CD4-positive, alpha-beta T cell treated with Interferon alpha-2 for 1 hour (primary cell): ENCODE data around the gene TMPRSS3.

Experiments used
- DNase-seq, 2 donors: peaks; one replicate each; pipeline ENCODE4 v3.0.0-alpha.2; 2020 to 2022

Gene TMPRSS3

DNA sequence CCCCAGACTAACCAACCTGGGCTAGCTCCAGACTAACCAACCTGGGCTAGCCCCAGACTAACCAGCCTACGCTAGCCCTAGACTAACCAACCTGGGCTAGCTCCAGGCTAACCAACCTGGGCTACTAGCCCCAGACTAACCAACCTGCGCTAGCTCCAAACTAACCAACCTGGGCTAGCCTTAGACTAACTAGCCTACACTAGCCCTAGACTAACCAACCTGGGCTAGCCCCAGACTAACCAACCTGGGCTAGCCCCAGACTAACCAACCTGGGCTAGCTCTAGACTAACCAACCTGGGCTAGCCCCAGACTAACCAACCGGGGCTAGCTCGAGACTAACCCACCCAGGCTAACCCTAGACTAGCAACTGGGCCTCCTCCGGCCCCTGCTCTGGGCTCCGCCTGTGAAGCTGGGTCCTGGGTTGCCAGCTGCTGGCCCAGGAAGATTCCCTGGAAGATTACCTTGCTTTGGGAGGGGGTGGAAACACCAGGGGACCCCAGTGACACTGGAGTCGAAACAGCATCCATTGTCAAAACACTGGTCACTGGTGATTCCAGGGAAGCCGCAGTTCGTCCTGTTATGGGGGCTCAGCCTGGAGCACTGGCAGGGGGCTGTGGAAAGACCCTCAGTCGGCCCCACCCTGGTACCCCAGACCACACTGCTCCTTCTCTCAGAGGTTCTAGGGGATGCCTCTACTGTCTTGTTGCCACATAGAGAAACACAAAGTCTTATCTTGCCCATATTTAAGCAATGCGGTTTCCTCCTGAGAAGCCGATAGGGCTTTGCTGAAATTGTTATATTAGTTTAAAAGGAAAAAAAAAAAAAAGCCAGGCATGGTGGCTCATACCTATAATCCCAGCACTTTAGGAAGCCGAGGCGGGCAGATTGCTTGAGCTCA is 46.2 kb downstream of the TMPRSS3 start:
- DNase-seq = no peak

DNA sequence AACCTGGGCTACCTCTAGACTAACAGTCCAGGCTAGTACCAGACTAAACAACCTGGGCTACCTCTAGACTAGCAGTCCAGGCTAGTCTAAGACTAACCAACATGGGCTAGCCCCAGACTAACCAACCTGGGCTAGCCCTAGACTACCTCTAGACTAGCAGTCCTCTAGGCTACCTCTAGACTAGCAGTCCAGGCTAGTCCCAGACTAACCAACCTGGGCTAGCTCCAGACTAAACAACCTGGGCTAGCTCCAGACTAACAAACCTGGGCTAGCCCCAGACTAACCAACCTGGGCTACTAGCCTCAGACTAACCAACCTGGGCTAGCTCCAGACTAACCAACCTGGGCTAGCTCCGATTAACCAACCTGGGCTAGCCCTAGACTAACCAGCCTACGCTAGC is 47.1 kb downstream of the TMPRSS3 start:
- no peak for DNase-seq

DNA sequence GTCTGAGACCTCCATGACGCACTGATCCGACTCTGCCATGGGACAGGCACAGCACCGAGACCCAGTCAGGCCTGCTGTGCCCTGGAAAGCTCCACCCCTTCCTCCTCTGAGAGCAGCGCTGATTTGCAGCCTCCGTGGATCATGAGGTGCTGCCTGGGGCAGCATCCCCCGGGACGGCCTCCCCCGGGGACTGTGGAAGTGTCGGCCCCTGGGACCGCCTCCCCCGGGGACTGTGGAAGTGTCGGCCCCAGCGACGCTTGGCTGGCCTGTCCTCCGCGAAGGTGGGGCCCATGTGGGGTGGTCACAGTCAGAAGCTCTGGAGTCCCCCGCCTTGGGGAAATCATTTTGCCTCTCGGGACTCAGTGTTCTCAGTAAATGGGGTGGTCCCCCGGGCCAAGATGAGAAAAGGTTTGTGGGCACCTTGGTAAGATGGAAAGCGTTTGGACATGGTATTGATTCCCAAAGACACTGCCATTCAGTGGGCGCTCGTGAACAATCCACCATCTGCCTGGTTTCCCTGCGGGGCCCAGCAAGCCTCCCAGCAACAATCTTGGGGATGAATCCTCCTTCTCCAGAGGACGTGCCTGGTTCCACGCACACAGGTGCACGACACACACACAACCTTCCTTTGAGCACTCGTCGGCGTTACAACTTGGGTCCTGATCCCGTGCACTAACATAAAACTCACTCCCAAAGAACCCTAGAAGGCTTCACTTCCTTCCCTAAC is 48.1 kb downstream of the TMPRSS3 start:
- no peak for DNase-seq

DNA sequence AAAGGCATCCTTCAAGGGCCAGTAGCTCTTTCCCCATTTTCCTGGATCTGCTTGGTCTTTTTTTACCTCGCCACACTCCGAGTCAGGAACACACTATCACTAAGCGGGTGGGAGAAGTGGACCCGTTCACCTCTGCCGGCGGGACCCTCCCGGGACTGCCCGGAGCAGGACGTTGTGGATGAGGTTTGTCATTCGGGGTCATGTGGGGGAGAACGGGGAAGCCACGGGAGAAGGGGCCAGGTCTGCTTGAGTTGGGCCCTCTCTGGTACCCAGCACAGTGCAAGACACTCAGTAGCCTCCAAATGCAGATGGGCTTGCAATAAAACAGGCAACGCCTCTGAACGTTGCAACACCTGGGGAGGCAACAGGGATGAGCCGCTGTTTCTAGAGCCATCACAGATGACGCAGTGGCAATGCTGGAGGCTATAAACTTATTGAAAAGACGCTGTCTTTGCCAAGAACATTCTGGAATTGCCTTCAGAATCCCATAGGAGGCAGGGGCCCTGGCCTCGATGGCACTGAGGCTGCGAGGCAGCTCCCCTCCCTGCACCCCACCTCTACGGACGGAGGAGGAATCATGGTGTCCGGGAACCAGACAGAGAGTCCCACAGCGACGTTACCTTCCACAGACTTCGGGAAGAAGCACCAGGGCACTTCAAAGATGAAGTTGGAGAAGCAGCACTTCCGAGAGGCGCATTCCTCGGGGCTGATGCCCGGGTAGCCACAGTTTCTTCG is 48.8 kb downstream of the TMPRSS3 start:
- DNase-seq = no peak

DNA sequence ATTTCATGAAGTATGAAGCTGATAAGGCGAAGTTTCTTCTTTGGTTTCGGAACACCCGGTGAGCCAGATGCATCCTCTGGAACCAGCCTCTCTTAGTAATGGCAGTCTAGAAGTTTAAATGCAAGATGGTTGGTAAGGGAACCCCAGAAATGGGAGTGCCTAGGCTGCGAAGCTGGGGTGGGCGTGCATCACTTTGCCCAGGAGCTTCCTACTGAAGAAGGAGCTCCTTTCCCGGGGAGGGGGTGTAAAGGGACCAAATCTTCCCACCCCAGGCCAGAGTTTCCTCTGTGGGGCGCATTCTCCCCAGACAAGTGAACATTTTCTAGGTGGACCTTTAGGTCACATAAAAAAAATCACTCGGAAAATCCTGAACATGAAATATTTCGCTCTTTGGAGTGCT is 49.4 kb downstream of the TMPRSS3 start:
- no peak for DNase-seq

DNA sequence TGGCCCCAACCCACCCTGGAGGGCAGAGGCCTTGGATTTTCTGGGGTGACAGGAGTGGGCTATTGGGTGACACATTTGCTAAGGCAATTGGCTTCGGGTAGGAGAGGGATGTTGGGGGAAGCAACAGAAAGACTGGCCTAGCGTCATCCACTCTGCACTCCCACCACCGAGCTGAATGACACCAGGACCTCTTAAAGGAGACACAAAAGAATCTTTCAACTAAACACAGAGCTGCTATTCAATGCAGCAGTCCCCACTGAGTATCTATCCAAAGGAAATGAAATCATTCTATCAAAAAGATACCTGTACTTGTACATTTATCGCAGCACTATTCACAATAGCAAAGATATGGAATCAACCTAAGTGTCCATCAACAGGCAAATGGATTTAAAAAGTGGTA is 51.2 kb downstream of the TMPRSS3 start:
- DNase-seq = no peak

DNA sequence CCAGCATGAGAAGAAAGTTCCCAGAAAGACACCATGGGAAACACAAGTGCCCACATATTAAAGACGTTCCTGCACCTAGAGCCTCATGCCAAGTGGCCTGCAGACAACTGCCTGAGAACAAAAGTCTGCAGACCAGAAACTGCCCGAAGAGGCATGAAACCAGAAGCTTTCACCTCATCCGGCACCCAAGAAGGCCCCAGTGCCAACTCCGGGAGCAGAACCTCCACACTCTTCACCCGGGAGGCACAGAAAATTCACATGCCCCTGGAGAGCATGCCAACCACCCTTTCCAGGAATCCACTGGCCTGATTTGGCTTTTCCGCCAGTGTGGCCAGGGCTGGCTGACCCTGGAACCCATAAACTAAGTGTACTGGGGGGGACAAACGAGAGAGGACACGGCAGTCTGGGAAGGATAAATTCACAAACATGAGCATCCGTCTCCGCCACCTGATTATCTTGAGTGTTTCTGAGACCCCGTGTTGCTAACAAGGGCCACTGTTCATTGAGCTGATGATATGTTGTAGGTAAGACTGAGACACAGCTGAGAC is 51.8 kb downstream of the TMPRSS3 start:
- DNase-seq = no peak

DNA sequence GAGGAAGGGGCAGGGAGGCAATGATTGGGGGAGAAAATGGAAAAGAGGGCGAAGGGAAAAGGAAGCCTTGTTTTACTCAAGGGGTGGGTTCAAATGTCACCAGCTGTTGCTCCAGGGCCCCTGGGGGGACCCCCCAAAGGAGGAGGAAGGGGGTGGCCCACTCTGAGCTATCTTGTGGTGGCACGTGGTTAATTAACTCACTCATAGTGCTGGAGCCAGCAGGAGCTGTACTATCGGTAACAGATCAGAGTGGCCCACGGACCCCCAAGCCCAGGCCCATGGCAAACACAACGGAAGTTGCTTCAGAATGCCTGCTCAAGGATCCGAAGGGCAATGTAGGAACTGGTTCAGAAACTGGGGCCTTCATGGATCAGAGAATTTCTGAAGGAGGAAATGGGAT is 52.3 kb downstream of the TMPRSS3 start:
- no peak for DNase-seq

DNA sequence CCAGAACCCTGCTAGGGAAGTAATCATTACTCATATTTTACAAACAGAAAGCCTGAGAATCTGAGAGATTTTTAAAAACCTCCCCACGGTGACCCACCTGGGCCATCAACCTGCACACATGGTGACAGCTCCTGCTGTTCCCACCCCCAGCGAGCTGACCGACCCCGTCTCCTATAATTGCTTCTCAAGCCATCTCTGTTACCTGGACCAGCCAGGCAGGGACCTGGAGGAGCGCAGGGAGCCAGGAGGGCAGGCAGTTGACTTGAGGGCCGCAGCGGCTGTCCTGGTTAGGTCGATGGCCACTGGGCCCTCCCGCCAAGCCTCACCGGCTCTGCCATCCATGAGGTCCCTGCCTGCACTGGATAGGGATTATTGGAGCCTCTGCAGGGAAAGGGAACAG is 52.8 kb downstream of the TMPRSS3 start:
- no peak for DNase-seq

DNA sequence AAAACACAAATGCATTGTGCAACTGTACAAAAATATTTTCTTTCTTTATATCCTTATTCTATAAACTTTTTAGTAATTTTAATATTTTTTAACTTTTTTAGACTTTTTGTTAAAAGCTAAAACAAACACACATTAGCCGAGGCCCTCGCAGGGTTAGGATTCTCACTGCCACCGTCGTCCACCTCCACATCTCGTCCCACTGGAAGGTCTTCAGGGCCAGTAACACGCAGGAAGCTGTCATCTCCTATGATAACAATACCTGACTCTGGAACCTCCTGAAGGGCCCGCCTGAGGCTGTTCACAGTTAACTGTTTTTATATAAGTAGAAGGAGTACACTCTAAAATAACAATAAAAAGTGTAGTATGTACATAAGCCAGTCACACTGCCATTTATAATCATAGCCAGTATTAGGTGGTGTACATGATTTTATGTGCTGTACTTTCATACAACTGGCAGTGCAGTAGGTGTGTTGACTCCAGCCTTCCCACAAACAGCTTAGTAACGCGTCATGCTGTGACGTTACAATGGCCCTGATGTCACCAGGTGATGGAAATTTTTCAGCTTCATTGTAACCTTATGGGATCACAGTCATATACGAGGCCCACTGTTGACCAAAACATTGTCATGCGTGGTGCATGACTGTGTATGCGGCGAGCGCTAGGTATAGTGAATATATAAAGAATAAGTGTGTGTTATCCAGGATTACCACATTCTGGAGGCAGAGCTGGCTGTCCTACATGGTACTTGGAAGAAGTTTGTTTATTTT is 53.9 kb downstream of the TMPRSS3 start:
- no peak for DNase-seq

DNA sequence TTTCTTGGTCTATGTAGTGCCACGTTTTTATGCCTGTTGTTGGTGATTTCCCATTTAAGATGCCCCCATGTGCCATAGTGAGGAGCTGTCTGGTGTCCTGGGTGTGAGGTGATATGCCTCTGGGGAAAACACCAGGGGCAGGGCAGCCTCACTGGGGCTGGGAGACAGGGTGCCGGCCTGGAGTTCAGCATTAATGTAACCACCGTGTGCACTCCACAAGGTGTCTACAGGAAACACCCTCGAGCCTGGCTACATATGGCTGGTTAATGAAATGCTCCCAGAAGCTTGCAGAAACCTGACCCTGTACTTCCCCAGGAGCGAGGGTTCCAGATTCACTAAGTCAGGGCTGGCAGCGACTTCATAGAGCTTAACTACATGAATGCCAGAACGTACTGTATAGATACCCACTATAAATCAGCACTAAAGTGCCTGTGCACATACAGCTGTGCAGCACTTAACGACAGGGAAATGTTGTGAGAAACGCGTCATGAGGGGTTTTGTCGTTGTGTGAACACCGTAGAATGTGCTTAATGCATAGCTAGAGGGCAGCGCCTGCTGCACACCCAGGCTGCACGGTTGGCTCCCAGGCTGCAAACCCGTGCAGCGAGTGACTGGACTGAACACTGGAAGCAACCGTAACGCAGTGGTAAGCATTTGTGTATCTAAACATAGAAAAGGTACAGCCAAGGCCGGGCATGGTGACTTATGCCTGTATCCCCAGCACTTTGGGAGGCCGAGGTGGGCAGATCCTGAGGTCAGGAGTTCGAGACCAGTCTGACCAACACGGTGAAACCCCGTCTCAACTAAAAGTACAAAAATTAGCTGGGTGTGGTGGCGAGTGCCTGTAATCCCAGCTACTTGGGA is 55.4 kb downstream of the TMPRSS3 start:
- DNase-seq = no peak

DNA sequence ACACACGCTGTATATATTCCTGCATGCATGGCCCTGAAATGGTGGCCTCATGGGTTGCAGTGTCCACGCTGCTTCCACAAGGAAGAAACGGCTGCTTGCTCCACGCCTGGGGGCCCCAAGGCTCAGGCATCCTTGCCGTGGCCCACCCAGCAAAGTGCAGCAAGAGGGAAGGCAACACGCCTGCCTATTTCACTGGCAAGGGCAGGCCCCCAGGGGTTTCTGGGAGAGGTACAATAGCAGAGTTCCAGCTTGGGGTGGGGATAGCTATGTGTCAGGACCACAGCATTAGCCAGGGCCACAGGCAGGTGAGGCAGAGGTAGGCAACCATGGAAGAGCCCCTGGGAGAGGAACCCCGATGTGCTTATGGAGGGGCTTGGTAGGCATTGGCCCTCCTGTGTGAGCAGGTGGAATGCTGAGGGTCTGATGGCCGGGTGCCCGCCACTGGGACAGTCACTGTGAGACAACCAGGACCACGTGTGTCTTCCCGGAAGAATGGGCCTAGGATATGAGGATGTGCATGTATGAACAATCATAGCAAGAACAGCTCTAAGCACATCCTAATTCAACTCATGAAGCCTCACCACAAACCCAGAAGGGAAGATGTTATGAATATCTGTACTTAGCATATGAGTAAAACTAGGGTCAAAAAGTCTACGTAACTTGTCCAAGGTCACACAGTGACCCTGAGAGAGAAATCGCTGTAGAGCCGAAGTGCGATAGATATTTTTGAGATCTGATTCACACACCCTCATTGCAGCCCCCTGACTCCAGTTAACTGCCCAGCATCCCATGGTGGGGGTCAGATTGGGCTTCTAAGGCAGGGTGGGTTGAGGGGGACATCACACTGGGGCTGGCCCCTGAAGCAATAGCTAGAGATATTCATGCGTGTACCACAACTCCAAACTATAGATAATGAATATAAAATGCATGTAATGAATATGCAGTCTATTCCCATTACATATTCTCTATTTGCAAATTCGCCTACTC is 56.8 kb downstream of the TMPRSS3 start:
- DNase-seq = no peak

DNA sequence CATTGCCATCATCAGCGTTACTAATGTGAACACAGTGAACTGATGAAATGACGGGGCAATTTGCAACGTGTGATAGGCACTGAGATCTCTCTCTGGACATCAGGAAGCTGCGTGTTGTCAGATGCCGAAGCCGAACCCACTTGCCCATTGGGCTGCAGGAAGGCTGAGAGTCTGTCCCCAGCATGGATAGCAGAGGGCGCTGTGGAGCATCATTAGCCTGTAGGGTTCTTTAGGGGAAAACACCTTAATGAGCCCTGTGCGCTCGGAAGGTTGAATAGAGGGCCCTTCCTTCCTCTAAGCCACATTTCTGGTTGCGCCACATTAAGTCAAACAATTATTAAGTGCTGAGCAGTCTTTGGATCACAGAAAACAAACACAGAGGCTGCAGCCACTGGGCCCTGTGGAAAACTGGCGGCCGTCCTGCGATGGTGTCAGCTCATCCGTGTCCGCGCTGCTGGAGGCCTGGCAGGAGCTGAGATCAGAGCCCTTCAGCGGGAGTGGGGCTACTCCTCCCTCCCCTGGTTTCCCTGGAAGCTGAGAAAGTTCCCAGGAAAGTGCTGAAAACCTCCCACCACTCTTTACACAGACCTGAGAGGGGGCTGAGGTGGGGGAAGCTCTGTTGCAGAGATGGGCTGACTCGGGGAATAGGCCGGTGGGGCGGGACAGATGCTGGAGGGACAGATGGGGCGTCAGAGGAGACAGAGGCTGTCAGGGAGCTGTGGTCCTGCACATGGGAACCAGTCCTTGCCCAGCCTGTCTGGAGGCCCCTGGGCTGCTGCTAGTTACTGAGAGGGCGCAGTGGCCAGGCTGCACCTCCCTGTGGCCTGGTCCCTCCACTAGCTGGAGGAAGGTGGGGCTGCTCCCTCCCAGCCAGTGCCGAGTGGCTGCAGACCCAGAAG is 57.8 kb downstream of the TMPRSS3 start:
- peak; percentile 82 to 85 for DNase-seq

DNA sequence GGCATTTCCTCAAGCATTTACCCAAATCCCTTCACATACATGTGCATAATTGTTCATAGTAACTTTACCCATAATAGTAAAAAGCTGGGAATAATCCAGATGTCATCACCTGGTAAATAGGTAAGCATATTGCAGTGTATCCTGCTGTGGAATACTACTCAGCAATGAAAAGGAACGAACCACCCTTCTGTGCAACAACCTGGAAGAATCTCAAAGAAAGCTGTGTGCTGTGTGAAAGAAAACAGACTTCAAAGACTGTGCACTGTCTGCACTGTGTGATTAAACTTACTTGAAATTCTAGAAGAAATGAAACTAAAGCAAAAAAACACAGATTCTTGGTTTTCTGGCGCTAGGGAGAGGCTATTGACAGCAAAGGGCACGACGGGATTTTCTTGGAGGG is 58.6 kb downstream of the TMPRSS3 start:
- DNase-seq = no peak

DNA sequence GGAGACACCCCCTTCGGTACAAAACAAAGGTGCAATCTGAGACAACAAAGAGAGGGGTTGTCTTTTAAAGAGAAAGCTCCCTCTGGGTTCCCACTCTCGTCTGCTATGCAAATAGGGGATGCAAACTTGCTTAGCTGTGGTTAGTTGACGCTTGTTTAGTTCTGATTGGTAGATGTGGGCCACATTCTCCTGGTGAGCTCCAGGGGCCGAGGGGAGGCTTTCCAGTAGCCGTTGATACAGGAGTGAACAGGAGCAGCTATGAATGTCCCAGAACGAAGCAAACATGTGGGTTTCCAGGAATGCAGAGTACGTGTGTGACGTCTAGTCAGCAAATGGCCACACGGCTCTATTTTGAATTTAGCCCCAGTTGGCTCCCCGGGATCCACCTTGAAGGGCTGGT is 59.8 kb downstream of the TMPRSS3 start:
- DNase-seq = no peak

DNA sequence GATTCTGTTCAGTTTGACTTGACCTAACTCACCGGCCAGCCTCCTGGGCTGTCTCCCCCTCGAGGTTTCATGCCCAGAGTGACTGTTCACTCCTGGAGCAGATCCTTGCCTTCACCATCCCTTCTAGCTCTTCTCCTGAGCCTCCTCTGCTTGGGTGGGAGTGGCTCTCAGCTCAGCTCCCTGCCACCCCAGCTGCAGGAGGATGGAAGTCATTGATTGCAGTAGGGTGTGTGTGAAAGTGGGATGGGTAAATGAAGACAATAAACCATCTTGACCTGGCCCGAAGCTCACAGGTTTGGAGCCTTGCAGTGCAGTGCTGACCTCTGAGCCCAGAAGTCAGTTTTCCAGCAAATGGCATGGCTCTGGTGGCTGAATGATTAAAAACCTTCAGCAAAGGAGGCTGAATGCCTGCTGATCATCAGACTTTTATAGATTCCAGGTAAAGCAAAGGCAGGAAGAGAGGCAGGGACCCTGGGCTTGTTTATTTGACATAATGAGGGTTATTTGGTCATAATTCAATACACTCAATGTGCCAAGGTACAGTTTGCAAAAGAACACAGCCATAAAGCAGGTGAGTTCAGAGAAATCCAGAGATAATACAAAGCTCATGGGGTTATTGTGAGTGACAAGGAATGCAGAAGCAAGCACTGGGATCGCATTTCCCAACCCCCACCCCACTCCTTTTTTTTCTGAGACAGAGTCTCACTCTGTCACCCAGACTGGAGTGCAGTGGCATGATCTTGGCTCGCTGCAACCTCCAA is 63.1 kb downstream of the TMPRSS3 start:
- DNase-seq = no peak

DNA sequence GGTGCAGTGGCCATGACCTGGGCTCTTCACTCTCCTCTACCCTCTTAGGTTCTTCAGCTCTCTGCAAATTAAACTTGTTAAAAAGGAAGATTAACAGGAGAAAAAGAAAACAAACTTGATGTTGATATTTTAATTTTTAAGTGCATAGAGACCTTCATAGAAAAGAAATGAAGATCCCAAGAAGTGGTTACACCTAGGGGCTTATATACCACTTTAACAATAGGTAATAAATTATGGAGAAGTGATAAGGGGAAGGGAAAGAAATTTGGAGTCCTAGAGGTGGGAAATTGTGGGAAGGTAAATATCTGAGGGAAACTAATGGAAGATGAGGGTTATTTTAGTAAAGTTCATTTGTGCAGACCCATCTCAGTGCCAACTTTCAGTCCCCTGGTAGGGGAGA is 64.2 kb downstream of the TMPRSS3 start:
- no peak for DNase-seq
